Measurements from ENCODE around the gene H1-8.

H1-8 gene

GRCh38 chr3:129569856-129570255 is 26.9 kb downstream of the H1-8 start:
- TF ChIP-seq CTCF (conservative IDR thresholded peaks at IDR 0.05; ENCODE audit: low read depth, low read length) = no peak
- no peak overlapping the region for H3K4me3 ChIP-seq (ENCODE audit: low read length)
- no peak for DNase-seq (ENCODE audit: low read depth)

- no peak overlapping the region for H3K4me3 ChIP-seq (ENCODE audit: low read length)
- no peak for DNase-seq (ENCODE audit: low read depth)
- no peak for TF ChIP-seq CTCF (conservative IDR thresholded peaks at IDR 0.05; ENCODE audit: low read depth, low read length)
These were observed 28.9 kb downstream of the H1-8 start for GRCh38 chr3:129571605-129572547.

- TF ChIP-seq CTCF (conservative IDR thresholded peaks at IDR 0.05; ENCODE audit: low read depth, low read length) = no peak
- DNase-seq (ENCODE audit: low read depth) = no peak
- H3K4me3 ChIP-seq (ENCODE audit: low read length) = no peak overlapping the region
These were observed 29.6 kb downstream of the H1-8 start for GRCh38 chr3:129572603-129573002.

- no peak overlapping the region for H3K4me3 ChIP-seq (ENCODE audit: low read length)
- DNase-seq (ENCODE audit: low read depth) = no peak
- TF ChIP-seq CTCF (conservative IDR thresholded peaks at IDR 0.05; ENCODE audit: low read depth, low read length) = no peak
These were observed 30.5 kb downstream of the H1-8 start for GRCh38 chr3:129573493-129573892.

GRCh38 chr3:129574206-129574605 is 31.2 kb downstream of the H1-8 start:
- no peak for DNase-seq (ENCODE audit: low read depth)
- no peak for TF ChIP-seq CTCF (conservative IDR thresholded peaks at IDR 0.05; ENCODE audit: low read depth, low read length)
- H3K4me3 ChIP-seq (ENCODE audit: low read length) = no peak overlapping the region

GRCh38 chr3:129575233-129575996 is 32.4 kb downstream of the H1-8 start:
- no peak for DNase-seq (ENCODE audit: low read depth)
- TF ChIP-seq CTCF (conservative IDR thresholded peaks at IDR 0.05; ENCODE audit: low read depth, low read length) = no peak
- H3K4me3 ChIP-seq (ENCODE audit: low read length) = no peak overlapping the region
